ENCODE data around the gene DDX4.

- TF ChIP-seq CTCF (IDR thresholded peaks at IDR 0.05) (no peak), POLR2A (IDR thresholded peaks at IDR 0.05) (no peak)
Measured at GRCh38 chr5:55720188-55720703, 17.6 kb upstream of the DDX4 start.

Measured in upper lobe of left lung (tissue), 4 donors.